Measurements from ENCODE around the gene RPS13. TPM values are rescaled to one million over a fixed set of nuclear protein-coding genes. Genes with fewer than 3 reads are reported as not detected.

Gene RPS13
- total RNA-seq, 2 donors from 2014 or later, result 882 to 1,308 TPM

GRCh38 chr11:17076517-17077239 lies 789 bp downstream of the RPS13 start:
- peak overlapping the region; percentile 86 to 87 for H3K27ac ChIP-seq
- H3K9me3 ChIP-seq, result no peaks in the 10 kb centered on the region
- TF ChIP-seq POLR2A (IDR thresholded peaks at IDR 0.05) (no peak), CTCF (IDR thresholded peaks at IDR 0.05) (no peak), POLR2AphosphoS5 (IDR thresholded peaks at IDR 0.05) (no peak)
- peaks cover 0 to 5% of the 10 kb centered on the region in 2 donors for H3K36me3 ChIP-seq
- WGBS, result 22% methylated on average over 15 of the region's 15 CpGs
- no peak for DNase-seq (ENCODE audit: low spot score)
- H3K4me1 ChIP-seq (replicated peaks), result no peaks in the 10 kb centered on the region
- H3K27me3 ChIP-seq (replicated peaks; ENCODE audit: insufficient read depth), result no peaks in the 10 kb centered on the region
- peak overlapping the region; percentile 75 to 92 for H3K4me3 ChIP-seq
- intact Hi-C loops (cut with DNase I), result loop anchor here (2.0 to 5.0 kb wide), 2 partner anchors 130 to 339 kb away; partner anchors contain the start of genes C11orf58 and PIK3C2A

GRCh38 chr11:17075506-17075905 lies 2.0 kb downstream of the RPS13 start:
- Histone ChIP-seq H3K36me3 (peaks cover 0 to 5% of the 10 kb centered on the region in 2 donors), H3K27me3 (replicated peaks; ENCODE audit: insufficient read depth) (no peaks in the 10 kb centered on the region), H3K4me3 (no peak overlapping the region), H3K9me3 (no peaks in the 10 kb centered on the region), H3K27ac (no peak overlapping the region), H3K4me1 (replicated peaks) (no peaks in the 10 kb centered on the region)
- no peak for TF ChIP-seq POLR2A (IDR thresholded peaks at IDR 0.05)
- TF ChIP-seq POLR2AphosphoS5 (IDR thresholded peaks at IDR 0.05), result no peak
- TF ChIP-seq CTCF (IDR thresholded peaks at IDR 0.05), result no peak
- 56% methylated on average over 5 of the region's 5 CpGs for WGBS
- DNase-seq (ENCODE audit: low spot score), result no peak
- intact Hi-C loops (cut with DNase I), result loop anchor here (5.0 kb wide), 1 partner anchor 338 kb away; the partner anchor contains the start of gene C11orf58

- WGBS, result 41% methylated on average over 4 of the region's 4 CpGs
- Histone ChIP-seq H3K9me3 (no peaks in the 10 kb centered on the region), H3K4me3 (no peak overlapping the region), H3K27ac (no peak overlapping the region), H3K27me3 (replicated peaks; ENCODE audit: insufficient read depth) (no peaks in the 10 kb centered on the region), H3K36me3 (peaks cover 0 to 5% of the 10 kb centered on the region in 2 donors), H3K4me1 (replicated peaks) (no peaks in the 10 kb centered on the region)
- TF ChIP-seq POLR2AphosphoS5 (IDR thresholded peaks at IDR 0.05) (no peak), POLR2A (IDR thresholded peaks at IDR 0.05) (no peak), CTCF (IDR thresholded peaks at IDR 0.05) (no peak)
- intact Hi-C loops (cut with DNase I), result no loop called here
- DNase-seq (ENCODE audit: low spot score), result no peak
These were observed 4.0 kb downstream of the RPS13 start for GRCh38 chr11:17073370-17074027.

GRCh38 chr11:17067417-17067816 lies 10.1 kb downstream of the RPS13 start:
- H3K9me3 ChIP-seq, result no peaks in the 10 kb centered on the region
- H3K27me3 ChIP-seq (replicated peaks; ENCODE audit: insufficient read depth), result no peaks in the 10 kb centered on the region
- TF ChIP-seq POLR2A (IDR thresholded peaks at IDR 0.05) (no peak), POLR2AphosphoS5 (IDR thresholded peaks at IDR 0.05) (no peak)
- no peaks in the 10 kb centered on the region for H3K4me1 ChIP-seq (replicated peaks)
- intact Hi-C loops (cut with DNase I), result loop anchor here (10.0 kb wide), 2 partner anchors 253 to 283 kb away; no protein-coding TSS in a partner anchor
- H3K27ac ChIP-seq, result no peak overlapping the region
- no peak overlapping the region for H3K4me3 ChIP-seq
- no peaks in the 10 kb centered on the region for H3K36me3 ChIP-seq
- 93% methylated on average over 6 of the region's 6 CpGs for WGBS
- DNase-seq (ENCODE audit: low spot score), result no peak

GRCh38 chr11:17066691-17067090 lies 10.8 kb downstream of the RPS13 start:
- DNase-seq (ENCODE audit: low spot score), result no peak
- no peaks in the 10 kb centered on the region for H3K27me3 ChIP-seq (replicated peaks; ENCODE audit: insufficient read depth)
- TF ChIP-seq POLR2AphosphoS5 (IDR thresholded peaks at IDR 0.05) (no peak), POLR2A (IDR thresholded peaks at IDR 0.05) (no peak), CTCF (IDR thresholded peaks at IDR 0.05) (no peak)
- no peaks in the 10 kb centered on the region for H3K4me1 ChIP-seq (replicated peaks)
- H3K4me3 ChIP-seq, result no peak overlapping the region
- H3K9me3 ChIP-seq, result no peaks in the 10 kb centered on the region
- H3K27ac ChIP-seq, result no peak overlapping the region
- intact Hi-C loops (cut with DNase I), result loop anchor here (10.0 kb wide), 2 partner anchors 252 to 282 kb away; no protein-coding TSS in a partner anchor
- WGBS, result 81% methylated on average over 2 of the region's 2 CpGs
- H3K36me3 ChIP-seq, result no peaks in the 10 kb centered on the region

Measured in prostate gland (tissue), 2 donors.